SK-N-MC (cell line): Measurements from ENCODE around the gene ATG13.
"Not testable (repeated sequence)": the region's sequence is repeated elsewhere in the genome, so short reads cannot be mapped to it uniquely, and the experiment has no call there.

Experiments
- DNase-seq: peaks from one replicate; pipeline ENCODE4 v3.0.0-alpha.2; 2011; ENCODE audit warnings: low read depth, low spot score
- H3K27ac ChIP-seq: fragments of 200-600 bp; sonication (generic); 2 replicates; pipeline ENCODE4 v1.5.1; 2016; ENCODE audit warnings: mixed run types
- H3K36me3 ChIP-seq: fragments of 200-600 bp; sonication (generic); 2 replicates; pipeline ENCODE4 v1.6.1; 2017; ENCODE audit warnings: antibody characterized with exemption, low read length, mixed read lengths; ENCODE audit not compliant: insufficient read depth
- H3K4me3 ChIP-seq: fragments of 200-600 bp; sonication (generic); 2 replicates; pipeline ENCODE4 v1.5.1; 2016
- H3K9ac ChIP-seq: fragments of 200-600 bp; sonication (generic); 2 replicates; pipeline ENCODE4 v1.8.0; 2017; ENCODE audit warnings: mixed run types, mixed read lengths; ENCODE audit not compliant: insufficient read length
- H3K9me3 ChIP-seq: fragments of 200-600 bp; sonication (generic); 2 replicates; pipeline ENCODE4 v1.6.1; 2017; ENCODE audit warnings: low read depth, mild to moderate bottlenecking, antibody characterized with exemption, low read length, moderate library complexity, mixed read lengths
- EZH2 ChIP-seq: fragments of 200-600 bp; sonication (generic); IDR thresholded peaks from one replicate; pipeline ENCODE4 v1.6.1; 2017; ENCODE audit warnings: antibody characterized with exemption
- FOXP2 ChIP-seq: optimal IDR thresholded peaks from 2 replicates; pipeline ENCODE3; 2011; ENCODE audit warnings: mild to moderate bottlenecking, moderate library complexity; ENCODE audit not compliant: insufficient read depth; ENCODE audit errors: extremely low read length, control extremely low read depth
- POLR2AphosphoS5 ChIP-seq: IDR thresholded peaks from 2 replicates; pipeline ENCODE4 v1.6.1; 2012; ENCODE audit warnings: mild to moderate bottlenecking, low read depth, low read length, borderline replicate concordance

ATG13 gene

DNA sequence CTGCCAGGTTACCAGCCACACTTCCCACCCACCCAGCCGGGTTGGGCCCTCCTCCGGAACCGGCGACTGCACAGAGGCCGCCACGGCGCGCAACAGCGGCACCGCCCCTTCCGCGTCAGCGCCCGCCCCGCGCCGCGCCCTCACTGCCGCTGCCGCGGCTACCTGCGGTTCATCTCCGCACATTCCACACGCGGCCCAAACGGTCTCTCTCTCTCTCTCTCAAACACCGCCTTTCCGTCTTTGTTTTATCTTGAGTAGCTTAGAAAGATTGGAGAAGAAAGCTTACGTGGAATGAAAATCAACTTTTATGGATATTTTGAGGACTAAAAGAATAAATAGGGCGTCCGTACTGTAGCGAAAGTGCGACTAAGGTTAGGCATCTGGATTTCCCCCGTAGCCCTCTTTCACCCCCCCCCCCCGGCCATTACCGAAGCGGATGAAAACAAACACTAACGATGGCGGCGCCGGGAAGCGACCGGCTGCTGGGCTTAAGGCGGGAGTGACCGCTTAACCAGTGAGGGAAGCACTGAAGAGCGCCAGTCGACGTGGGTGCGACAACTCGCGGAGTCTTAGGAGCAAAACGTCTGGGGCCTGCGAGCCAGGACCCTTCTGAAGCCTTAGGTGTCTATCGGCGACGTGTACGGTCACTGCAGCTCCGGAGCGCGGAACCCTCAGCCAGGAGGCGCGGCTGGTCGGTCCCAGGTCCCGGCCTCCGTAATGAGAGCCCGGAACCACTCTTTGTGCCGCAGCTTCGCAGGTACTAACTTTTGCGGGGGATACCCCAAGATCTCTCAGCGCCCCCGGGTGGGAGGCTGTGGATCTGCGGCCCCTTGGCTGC is at the start of gene ATG13, which contains the start of gene HARBI1:
Gene ATG13 (plus strand): TSS at position 420 of the 838 bp plus-strand sequence. CDS start 26,739 bp downstream, outside the sequence.
Gene HARBI1 (minus strand): TSS at position 94 of the 838 bp plus-strand sequence. CDS start 990 bp downstream, outside the sequence.
- no peak for TF ChIP-seq FOXP2
- TF ChIP-seq EZH2 = no peak
- TF ChIP-seq POLR2AphosphoS5 = peak; percentile 73; the same call in 1 of the 2 replicates
- DNase-seq = peak; percentile 65

GRCh38 chr11:46570790-46571398 is 46.5 kb upstream of the ATG13 start:
- TF ChIP-seq FOXP2 (no peak), POLR2AphosphoS5 (no peak), EZH2 (no peak)
- H3K27ac ChIP-seq = no peak overlapping the region

More for the DNA sequence above, at the start of gene ATG13, which contains the start of gene HARBI1:
- H3K36me3 ChIP-seq = no peaks in the 10 kb centered on the region
- H3K9ac ChIP-seq = peak within 1 kb of the TSS; percentile 99
- peak within 1 kb of the TSS; percentile 98 for H3K27ac ChIP-seq
- peak within 1 kb of the TSS; percentile 99 for H3K4me3 ChIP-seq
- H3K9me3 ChIP-seq = no peaks in the 10 kb centered on the region

DNA sequence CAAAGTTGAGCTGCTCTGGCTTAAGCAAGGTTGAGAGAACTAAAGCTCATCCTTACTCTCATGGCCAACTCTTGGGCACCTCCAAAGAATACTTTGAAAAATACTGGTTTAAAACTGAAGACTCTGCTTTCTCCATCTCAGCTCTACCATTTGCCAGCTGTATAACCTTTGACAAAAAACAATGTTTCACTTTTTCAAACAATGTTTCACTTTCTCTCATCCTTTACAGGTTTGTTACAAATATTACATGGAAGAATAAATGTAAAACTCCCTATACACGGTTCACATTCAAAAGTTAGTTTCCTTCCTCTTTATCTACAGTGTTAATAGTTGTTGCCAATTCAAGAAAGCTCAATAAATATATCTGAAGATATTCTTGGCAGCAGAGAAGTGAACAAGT is 42.7 kb upstream of the ATG13 start:
- no peak overlapping the region for H3K9ac ChIP-seq
- H3K27ac ChIP-seq = no peak overlapping the region
- H3K36me3 ChIP-seq = peaks cover 6% of the 10 kb centered on the region
- peaks cover 7% of the 10 kb centered on the region; the same call in 1 of the 2 replicates for H3K9me3 ChIP-seq
- no peak for TF ChIP-seq EZH2
- TF ChIP-seq POLR2AphosphoS5 = no peak
- no peak for TF ChIP-seq FOXP2
- DNase-seq = no peak
- H3K4me3 ChIP-seq = no peak overlapping the region

More at GRCh38 chr11:46570790-46571398, 46.5 kb upstream of the ATG13 start:
- Histone ChIP-seq H3K9me3 (peaks cover 7% of the 10 kb centered on the region; the same call in 1 of the 2 replicates), H3K36me3 (peaks cover 6% of the 10 kb centered on the region), H3K4me3 (no peak overlapping the region), H3K9ac (no peak overlapping the region)
- no peak for DNase-seq

DNA sequence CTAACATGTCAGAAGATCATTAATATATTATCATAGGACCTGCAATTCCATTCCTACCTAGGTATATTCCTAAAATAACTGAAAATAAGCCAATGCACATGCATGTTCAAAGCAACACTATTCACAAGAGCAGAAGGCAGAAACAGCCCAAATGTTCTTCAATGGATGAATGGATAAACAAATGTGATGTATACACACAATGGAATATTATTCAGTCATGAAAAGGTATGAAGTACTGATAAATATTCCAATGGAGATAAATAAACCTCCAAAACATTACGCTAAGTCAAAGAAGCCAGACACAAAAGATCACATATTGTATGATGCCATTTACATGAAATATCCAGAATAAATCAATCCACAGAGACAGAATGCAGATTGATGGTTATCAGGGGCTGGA is 40.3 kb upstream of the ATG13 start:
- Histone ChIP-seq H3K4me3 (no peak overlapping the region), H3K9ac (no peak overlapping the region), H3K9me3 (peaks cover 7% of the 10 kb centered on the region; the same call in 1 of the 2 replicates), H3K27ac (no peak overlapping the region), H3K36me3 (peaks cover 6% of the 10 kb centered on the region)
- no peak for DNase-seq
- TF ChIP-seq POLR2AphosphoS5 = no peak
- no peak for TF ChIP-seq EZH2
- TF ChIP-seq FOXP2 = no peak

GRCh38 chr11:46582588-46582987 is 34.8 kb upstream of the ATG13 start:
- peaks cover 9% of the 10 kb centered on the region; the same call in 1 of the 2 replicates for H3K36me3 ChIP-seq
- no peak overlapping the region for H3K9ac ChIP-seq
- TF ChIP-seq EZH2 = no peak
- TF ChIP-seq FOXP2 = no peak
- TF ChIP-seq POLR2AphosphoS5 = no peak
- H3K4me3 ChIP-seq = no peak overlapping the region
- no peak for DNase-seq
- H3K27ac ChIP-seq = no peak overlapping the region
- no peaks in the 10 kb centered on the region for H3K9me3 ChIP-seq

DNA sequence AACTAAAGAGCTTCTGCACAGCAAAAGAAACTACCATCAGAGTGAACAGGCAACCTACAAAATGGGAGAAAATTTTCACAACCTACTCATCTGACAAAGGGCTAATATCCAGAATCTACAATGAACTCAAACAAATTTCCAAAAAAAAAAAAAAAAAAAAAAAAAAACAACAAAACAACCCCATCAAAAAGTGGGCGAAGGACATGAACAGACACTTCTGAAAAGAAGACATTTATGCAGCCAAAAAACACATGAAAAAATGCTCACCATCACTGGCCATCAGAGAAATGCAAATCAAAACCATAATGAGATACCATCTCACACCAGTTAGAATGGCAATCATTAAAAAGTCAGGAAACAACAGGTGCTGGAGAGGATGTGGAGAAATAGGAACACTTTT is 33.8 kb upstream of the ATG13 start:
- H3K36me3 ChIP-seq, H3K9ac ChIP-seq, DNase-seq, H3K4me3 ChIP-seq, H3K27ac ChIP-seq, H3K9me3 ChIP-seq: not testable (repeated sequence)

- Histone ChIP-seq H3K36me3 (peaks cover 5% of the 10 kb centered on the region; the same call in 1 of the 2 replicates), H3K27ac (no peak overlapping the region), H3K9ac (no peak overlapping the region), H3K4me3 (no peak overlapping the region), H3K9me3 (no peaks in the 10 kb centered on the region)
- DNase-seq = no peak
- TF ChIP-seq POLR2AphosphoS5 = no peak
- TF ChIP-seq EZH2 = no peak
- TF ChIP-seq FOXP2 = no peak
Measured at GRCh38 chr11:46588131-46588530, 29.2 kb upstream of the ATG13 start.

- TF ChIP-seq POLR2AphosphoS5 (no peak), FOXP2 (no peak), EZH2 (no peak)
- Histone ChIP-seq H3K9ac (no peak overlapping the region), H3K4me3 (no peak overlapping the region), H3K36me3 (peaks cover 5% of the 10 kb centered on the region; the same call in 1 of the 2 replicates), H3K27ac (no peak overlapping the region), H3K9me3 (no peaks in the 10 kb centered on the region)
- no peak for DNase-seq
Measured at GRCh38 chr11:46588915-46589314, 28.4 kb upstream of the ATG13 start.
